ENCODE measurements around the gene ARHGAP19. TPM values are rescaled to one million over a fixed set of nuclear protein-coding genes. Genes with fewer than 3 reads are reported as not detected.
"Not testable (repeated sequence)": the region's sequence is repeated elsewhere in the genome, so short reads cannot be mapped to it uniquely, and the experiment has no call there.

The ARHGAP19 gene
- polyA plus RNA-seq, 4 donors = 26.3 to 35.2 (median 33.0) TPM

DNA sequence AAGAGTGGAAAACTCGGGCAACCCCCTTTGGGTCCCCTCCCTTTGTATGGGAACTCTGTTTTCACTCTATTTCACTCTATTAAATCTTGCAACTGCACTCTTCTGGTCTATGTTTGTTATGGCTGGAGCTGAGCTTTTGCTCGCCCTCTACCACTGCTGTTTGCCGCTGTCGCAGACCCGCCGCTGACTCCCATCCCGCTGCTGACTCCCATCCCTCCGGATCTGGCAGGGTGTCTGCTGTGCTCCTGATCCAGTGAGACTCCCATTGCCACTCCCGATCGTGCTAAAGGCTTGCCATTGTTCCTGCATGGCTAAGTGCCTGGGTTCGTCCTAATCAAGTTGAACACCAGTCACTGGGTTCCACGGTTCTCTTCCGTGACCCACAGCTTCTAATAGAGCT is 2.4 kb downstream of the ARHGAP19 start:
- not testable (repeated sequence) for DNase-seq (ENCODE audit: low read depth in 4 of 4, low spot score in 2 of 4)

DNA sequence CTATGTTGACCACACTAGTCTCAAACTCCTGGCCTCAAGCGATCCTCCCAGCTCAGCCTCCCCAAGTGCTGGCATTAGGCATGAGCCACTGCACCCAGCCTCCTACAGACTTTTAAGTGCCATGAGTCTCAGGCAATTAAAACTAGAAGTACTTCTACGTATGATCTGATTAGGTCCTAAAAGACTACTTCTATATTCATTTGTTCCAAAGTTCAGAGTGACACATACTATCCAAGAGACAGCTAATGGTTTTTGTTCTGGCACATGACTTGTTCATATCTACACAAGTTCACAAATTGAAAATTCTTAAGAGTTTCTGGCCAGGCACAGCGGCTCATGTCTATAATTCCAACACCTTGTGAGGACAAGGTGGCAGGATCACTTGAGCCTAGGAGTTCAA is 11.7 kb downstream of the ARHGAP19 start:
- no peak for DNase-seq (ENCODE audit: low read depth in 4 of 4, low spot score in 2 of 4)

DNA sequence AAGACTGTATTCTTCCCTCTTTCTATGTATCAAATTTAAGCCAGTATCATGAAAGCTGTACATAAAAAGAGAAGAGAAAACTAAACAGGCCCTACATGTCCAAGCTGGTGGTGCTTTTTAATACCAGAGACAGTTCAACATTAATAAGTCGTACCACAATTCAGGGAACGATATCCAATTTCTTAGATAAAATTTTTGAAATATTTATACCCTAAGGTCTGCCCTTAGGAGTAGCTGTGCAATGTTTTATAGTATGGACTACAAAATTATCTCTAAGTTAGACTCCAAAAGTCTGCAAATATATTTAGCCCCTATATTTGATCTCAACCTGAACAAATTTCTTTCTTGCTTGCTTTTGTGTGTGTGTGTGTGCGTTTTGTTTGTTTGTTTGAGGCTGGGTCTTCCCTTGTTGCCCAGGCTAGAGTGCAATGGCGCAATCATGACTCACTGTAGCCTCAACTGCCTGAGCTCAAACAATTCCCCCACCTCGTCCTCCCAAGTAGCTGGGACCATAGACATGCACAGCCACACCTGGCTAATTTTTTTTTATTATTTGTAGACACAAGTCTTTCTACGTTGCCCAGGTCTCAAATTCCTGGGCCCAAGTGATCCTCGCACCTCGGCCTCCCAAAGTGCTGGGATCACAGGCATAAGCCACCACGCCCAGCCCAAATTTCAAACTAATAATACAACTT is 13.2 kb downstream of the ARHGAP19 start:
- DNase-seq (ENCODE audit: low read depth in 4 of 4, low spot score in 2 of 4) = no peak

DNA sequence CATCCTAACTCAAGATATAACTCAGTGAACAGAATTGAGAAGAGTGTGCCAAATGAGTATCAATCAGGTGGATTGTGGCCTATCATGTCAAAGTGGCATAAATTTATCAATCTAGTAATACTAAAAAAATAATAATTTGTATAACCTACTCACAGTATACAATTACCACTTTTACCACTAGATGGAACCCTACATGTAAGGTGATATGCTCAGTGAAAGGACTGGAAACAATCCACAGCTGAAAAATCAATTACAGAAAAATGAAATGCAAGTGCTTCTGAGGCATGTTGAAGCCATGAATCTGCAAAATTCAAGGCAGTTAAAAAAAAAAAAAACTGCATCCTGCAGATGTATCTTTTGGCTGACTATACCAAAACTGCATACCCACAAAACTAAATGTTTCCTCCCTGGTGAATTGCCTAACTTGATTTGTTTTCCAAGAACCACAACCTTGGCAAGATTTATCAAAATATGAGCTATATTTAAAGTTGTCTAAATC is 13.9 kb downstream of the ARHGAP19 start:
- DNase-seq (ENCODE audit: low read depth in 4 of 4, low spot score in 2 of 4) = peak in 3 of 4 donors; percentile 15 to 69 (median 44)

DNA sequence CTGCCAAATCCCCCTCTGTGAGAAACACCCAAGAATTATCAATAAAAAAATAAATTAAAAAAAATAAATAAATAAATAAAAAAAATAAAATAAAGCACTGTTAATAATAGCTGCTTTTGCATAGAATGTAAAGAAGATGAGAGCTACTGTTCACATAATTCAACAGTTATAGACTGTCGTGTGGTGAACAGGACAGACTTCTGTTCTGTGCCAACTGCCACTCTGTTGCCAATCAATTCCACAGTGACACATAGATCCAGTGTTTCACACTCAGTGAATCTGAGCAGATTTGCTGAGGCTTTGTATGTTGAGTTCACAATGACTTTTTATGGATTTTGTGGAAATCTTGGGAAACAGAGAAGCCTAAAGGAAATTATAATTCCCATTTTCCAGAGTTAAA is 14.9 kb downstream of the ARHGAP19 start:
- DNase-seq (ENCODE audit: low read depth in 4 of 4, low spot score in 2 of 4) = no peak

DNA sequence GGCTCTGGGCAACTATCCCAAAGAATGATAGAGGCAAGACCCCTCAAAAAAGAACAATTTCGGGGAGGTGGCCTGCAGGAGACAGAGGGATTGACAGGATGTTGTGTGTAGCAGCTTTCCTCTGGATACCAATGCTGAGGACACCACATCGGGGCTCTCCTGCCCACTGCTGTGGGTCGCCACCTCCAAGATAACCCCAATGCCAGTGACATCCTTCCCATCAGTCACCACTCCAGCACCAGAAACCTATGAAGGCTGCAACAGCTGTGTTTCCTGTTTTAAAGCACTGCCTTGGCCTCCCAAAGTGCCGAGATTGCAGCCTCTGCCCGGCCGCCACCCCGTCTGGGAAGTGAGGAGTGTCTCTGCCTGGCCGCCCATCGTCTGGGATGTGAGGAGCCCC is 17.6 kb downstream of the ARHGAP19 start:
- no peak for DNase-seq (ENCODE audit: low read depth in 4 of 4, low spot score in 2 of 4)

DNA sequence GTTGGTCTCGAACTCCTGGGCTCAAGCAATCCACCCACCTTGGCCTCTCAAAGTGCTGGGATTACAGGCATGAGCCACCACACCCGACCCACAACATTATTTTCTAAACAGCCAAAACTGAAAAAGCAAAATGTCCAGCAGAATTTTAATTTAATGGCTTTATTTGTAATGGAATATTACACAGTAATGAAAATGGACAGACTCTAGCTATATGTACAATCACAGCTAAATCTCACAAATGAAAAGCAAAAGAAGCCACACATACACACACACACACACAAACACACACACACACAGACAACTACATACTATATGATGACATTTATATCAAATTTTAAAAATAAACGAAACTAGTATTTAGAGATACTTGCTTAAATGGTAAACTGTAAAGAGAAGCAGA is 18.7 kb downstream of the ARHGAP19 start:
- DNase-seq (ENCODE audit: low read depth in 4 of 4, low spot score in 2 of 4) = no peak

DNA sequence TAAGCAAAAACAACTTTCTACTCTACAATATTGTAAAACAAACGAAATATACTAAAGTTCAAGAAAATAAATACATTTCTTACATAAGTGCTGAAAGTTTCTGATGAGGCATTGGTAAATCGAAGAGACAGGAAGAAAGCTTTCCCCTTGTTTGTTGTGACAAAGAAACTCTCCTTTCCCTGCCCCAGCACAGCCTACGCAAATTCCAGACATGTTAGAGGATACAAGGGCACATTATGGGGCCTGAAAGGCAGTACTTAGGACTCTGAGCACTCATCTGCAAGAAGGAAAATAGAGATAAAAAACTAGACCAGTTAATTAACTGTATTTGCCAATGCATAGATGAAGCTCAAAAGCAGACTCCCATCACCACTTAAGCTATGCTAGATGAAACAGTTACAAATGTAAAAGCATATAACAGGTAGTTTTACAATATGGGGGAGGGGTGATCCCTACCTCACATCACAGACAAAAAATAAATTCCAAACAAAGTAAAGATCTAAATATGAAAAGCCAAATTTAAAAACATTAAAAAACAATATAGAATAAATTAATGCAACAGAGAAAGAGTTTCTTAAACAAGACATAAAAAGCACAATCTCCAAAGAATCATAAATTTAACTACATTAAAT is 21.8 kb downstream of the ARHGAP19 start:
- DNase-seq (ENCODE audit: low read depth in 4 of 4, low spot score in 2 of 4) = no peak

DNA sequence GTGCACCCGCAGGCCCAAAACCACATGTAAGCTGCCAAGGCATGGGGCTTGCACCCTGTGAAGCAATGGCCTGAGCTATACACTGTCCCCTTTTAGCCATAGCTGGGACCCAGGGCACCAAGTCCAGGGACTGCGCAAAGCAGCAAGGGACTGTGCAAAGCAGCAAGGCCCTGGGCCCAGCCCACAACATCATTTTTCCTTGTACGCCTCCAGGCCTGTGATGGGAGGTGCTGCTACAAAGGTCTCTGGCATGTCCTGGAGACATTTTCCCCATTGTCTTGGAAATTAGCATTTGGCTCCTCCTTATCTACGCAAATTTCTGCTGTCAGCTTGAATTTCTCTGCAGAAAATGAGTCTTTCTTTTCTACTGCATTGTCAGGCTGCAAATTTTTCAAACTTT is 24.8 kb downstream of the ARHGAP19 start:
- DNase-seq (ENCODE audit: low read depth in 4 of 4, low spot score in 2 of 4) = no peak

DNA sequence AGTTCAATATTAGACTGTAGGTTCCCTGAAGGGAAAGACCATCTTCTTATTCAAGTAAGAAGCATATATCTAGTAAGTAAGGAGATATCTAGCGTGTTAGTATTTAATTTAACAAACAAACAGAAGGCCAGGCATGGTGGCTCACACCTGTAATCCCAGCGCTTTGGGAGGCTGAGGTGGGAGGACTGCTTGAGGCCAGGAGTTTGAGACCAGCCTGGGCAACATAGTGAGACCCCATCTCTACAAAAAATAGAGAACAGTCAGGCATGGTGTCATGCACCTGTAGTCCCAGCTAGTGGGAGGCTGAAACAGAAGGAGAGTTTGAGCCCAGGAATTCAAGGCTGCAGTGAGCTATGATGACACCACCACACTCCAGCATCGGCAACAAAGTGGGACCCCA is 27.3 kb downstream of the ARHGAP19 start:
- not testable (repeated sequence) for DNase-seq (ENCODE audit: low read depth in 4 of 4, low spot score in 2 of 4)

DNA sequence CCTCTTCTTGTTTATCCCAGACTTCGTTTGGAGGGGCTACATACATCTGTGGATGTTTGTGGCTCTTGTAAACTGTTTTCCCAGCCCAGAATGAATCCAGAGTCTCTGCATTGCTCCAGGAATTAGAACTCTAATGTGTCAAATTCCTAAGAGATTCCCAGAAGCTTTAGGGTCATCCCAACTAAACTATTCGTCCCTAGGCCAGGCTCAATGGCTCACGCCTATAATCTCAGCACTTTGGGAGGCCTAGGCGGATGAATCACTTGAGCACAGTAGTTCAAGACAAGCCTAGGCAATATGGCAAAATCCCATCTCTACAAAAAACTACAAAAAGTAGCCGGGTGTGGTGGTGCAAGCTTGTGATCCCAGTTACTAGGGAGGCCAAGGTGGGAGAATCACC is 28.5 kb downstream of the ARHGAP19 start:
- DNase-seq (ENCODE audit: low read depth in 4 of 4, low spot score in 2 of 4) = no peak

DNA sequence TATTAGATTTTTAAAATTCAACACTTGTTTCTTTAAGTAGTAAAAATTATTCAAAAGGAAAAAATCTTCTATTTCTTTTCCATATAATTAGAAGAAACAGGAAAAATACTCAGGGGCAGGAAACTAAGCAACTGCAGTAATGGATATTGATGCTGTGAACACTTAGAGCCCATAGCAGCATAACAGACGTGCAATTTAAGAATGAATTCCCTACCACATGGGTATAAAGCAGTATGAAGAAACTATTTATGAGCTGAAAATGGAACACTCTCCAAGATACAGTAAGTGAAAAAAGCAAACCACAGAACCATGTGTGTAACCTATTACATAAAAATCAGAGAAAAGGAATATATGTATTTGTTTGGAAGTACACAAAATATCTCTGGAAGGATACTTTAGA is 30.8 kb downstream of the ARHGAP19 start:
- DNase-seq (ENCODE audit: low read depth in 4 of 4, low spot score in 2 of 4) = no peak

DNA sequence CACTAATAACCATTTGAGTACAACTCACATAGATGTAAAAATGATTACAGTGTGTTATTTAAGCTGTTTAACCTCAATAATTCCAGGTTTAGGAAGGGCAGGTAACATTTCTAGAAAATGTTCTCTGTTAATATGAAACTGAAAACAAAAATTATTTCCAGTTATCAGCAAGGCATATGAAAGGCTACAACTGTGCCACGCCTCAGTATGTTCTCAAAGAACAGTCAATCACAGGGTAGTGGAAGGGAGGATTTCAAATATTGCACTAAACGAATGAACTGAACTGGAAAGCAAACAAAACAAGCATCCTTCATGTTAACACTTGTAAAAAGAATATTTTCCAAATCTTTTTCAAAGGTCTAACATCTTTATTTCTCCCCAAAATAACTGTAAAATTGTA is 31.3 kb downstream of the ARHGAP19 start:
- no peak for DNase-seq (ENCODE audit: low read depth in 4 of 4, low spot score in 2 of 4)

DNA sequence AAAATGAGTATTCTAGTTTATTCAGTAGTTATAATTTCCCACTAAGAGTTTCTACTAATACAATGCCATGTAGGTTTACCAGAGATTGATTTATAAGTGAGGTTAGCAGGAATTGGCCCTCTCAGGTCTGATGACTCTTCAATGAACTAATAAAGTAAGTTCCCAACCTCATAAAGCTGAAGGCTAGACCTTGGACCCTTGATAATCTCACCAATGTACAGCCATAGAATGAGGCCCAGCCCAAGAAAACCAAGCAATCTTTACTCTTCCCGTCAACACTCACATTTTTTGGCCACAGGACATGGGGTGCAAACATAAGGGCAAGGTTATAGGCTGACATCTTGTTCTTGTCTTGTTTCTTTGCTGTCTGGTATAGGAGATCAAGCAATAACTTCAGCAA is 33.3 kb downstream of the ARHGAP19 start:
- no peak for DNase-seq (ENCODE audit: low read depth in 4 of 4, low spot score in 2 of 4)

DNA sequence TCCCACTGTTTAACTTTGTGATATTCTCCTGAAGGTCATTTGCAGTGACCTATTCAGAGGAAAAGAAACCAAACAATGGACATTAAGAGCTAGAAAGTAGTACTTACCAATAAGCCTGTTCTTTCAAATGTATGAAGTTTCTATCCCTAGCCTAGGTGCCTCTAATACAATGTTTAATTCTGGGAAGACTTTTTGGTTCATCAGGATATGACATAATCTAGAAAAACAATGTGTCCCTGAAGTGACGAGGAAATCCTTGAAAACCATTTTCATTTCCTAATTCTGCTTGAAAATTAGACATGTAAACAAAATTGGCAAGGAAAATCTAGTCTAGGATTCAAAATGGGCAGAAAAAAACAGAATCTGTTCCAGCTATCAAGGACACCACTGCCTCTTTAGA is 36.1 kb downstream of the ARHGAP19 start:
- DNase-seq (ENCODE audit: low read depth in 4 of 4, low spot score in 2 of 4) = no peak

DNA sequence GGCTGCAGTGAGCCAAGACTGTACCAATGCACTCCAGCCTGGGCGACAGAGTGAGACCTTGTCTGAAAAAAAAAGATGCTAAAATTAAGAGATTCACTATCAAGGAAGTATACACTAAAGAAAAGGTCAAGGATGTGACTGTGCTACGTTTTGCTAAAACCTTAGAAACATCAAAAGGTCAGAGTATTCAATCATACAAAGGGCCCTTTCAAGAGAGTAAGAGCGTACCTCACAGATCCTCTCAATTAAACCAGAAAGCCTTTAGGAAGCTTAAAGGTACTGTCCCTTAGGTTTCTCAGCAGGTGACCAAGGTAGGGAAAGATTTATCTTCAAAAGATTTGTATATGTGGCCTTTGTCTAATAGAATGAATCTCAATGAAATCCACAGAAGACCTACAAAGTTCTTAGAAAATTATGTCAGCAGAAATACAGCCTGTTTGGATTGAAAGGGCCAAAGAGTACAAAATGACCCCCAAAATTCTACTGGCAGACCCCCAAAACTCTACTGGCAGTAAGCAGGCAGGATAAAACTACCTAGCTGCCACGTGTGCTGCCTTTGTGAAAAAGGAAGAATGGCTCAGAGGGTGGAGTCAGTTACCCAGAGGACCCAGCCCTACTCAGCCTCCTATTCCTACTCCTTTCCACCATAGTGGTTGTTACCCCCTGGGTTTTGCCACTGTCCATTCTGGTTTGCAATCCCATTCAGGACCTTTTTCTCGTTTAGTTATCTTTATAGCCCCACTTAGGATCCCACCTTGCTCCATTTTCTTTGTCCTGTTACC is 36.7 kb downstream of the ARHGAP19 start:
- no peak for DNase-seq (ENCODE audit: low read depth in 4 of 4, low spot score in 2 of 4)

DNA sequence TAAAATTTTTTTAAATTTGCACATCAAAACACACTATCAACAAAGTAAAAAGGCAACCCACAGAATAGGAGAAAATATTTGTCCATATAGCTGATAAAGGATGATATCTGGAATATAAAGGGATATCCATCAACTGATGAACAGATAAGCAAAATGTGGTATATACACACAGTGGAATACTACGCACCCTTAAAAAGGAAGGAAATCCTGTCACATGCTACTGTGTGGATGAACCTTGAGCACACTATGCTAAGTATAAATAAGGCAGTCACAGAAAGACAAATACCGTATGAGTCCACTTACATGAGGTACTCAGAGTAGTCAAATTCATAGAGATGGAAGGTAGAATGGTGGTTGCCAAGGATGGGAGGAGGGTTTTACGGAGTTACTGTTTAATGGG is 37.7 kb downstream of the ARHGAP19 start:
- no peak for DNase-seq (ENCODE audit: low read depth in 4 of 4, low spot score in 2 of 4)

DNA sequence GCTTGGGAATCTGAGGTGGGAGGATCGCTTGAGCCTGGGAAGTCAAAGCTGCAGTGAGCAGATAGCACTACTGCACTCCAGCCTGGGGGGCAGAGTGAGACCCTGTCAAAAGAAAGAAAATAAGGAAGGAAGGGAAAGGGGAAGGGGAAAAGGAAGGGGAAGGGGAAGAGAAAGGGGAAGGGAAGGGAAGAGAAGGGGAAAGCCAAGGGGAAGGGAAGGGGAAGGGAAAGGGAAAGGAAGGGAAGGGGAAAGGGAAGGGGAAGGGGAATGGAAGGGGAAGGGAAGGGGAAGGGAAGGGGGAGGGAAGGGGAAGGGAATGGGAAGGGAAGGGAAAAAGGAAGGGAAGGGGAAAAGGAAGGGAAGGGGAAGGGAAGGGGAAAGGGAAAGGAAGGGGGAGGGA is 41.5 kb downstream of the ARHGAP19 start:
- no peak for DNase-seq (ENCODE audit: low read depth in 4 of 4, low spot score in 2 of 4)

DNA sequence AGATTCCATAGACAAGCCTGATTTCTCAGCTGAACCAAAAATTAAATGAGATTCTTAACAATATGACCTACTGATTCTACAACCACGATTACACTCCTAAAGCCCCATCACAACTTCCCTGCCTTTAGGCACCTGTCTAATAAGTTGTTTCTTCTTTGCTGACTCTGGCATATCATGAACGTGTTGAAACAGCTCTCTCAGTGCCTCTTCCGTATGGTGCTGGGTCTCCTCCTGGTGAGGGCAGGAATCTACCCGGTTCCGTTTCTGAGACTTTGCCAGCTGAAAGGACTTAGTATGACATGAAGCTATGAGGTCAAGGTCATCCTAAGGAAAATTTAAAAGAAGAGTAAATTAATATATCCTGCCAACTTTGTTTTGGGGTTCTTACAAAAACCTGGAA is 48.6 kb downstream of the ARHGAP19 start:
- no peak for DNase-seq (ENCODE audit: low read depth in 4 of 4, low spot score in 2 of 4)

DNA sequence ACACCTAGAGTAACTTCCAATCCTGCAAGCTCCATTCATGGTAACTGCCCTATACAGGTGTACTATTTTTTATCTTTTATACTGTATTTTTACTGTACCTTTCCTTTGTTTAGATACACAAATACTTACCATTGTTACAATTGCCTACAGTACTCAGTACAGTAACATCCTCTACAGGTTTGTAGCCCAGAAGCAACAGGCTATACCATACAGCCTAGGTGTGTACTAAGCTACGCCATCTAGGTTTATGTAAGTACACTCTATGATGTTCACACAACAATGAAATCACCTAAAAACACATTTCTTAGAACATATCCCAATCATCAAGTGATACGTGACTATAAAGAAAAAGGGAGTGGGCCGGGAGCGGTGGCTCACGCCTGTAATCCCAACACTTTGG is 53.6 kb downstream of the ARHGAP19 start:
- DNase-seq (ENCODE audit: low read depth in 4 of 4, low spot score in 2 of 4) = no peak

DNA sequence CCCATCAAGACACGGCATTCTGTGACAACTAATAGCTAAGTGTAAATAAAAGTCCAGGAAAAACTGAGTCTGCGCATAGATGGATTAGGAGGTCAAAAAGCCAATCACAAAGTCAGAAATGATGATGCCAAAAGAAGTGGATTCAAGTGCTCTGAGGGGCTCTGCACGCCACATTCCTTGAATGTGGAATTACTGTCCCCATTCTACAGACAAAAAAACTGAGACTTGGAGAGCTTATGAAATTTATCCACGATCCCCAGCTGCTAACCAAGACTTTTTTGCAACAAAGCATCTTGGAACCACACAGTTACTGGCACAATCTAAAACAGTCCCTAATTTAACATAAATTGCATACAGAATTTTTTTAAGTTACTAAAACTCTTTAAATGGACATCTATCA is 57.1 kb downstream of the ARHGAP19 start:
- DNase-seq (ENCODE audit: low read depth in 4 of 4, low spot score in 2 of 4) = no peak

DNA sequence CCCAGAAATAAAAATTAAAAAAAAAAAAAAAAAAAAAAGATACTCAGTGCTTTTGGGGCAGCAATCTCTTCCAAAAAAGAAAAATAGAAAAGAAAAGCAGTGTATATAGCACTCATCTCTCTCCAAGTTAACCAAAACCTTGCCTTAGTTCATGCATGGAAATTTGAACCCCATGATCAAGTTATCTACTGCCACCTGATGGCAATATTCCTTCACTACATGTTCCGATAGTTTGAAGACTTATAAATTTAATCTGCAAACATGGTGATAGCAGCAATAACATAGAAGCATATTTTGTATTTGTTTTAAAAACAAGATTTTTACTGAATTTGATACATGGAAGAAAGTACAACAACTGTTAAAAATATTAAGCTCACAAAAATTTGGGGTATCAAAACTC is 58.0 kb downstream of the ARHGAP19 start:
- DNase-seq (ENCODE audit: low read depth in 4 of 4, low spot score in 2 of 4) = peak in 1 of 4 donors; percentile 34
